HepG2 (cell line): ENCODE measurements around the gene CXCR5. TPM values are rescaled to one million over a fixed set of nuclear protein-coding genes. Genes with fewer than 3 reads are reported as not detected.
A peak's percentile ranks its signal among the peaks of the same experiment; 100 is the strongest.

Source experiments
- ADNP ChIP-seq: sonication (generic); formaldehyde crosslinking; IDR thresholded peaks from 2 replicates; pipeline ENCODE4 v1.4.0; 2020; ENCODE audit warnings: missing genetic modification reagents
- CHCHD3 ChIP-seq: sonication (generic); formaldehyde crosslinking; IDR thresholded peaks from 2 replicates; pipeline ENCODE4 v1.8.0; 2022; ENCODE audit warnings: mild to moderate bottlenecking, missing genetic modification reagents, moderate library complexity
- ELF4 ChIP-seq: sonication (generic); formaldehyde crosslinking; IDR thresholded peaks from 2 replicates; pipeline ENCODE4 v1.5.0; 2020; ENCODE audit warnings: missing genetic modification reagents, mild to moderate bottlenecking, moderate library complexity, borderline replicate concordance
- FOXA1 ChIP-seq, 2 experiments: fragments of 450-650 bp in 1 of 2; sonication (generic) in 1 of 2; formaldehyde crosslinking in 1 of 2; IDR thresholded peaks; 2 replicates each; pipeline versions ENCODE4 v1.4.0 to v1.6.1; 2016 to 2020; ENCODE audit warnings: missing genetic modification reagents in 1 of 2
- FOXP4 ChIP-seq: sonication (generic); formaldehyde crosslinking; IDR thresholded peaks from 2 replicates; pipeline ENCODE4 v1.4.0; 2020; ENCODE audit warnings: missing genetic modification reagents
- HMGXB3 ChIP-seq: sonication (generic); formaldehyde crosslinking; IDR thresholded peaks from 2 replicates; pipeline ENCODE4 v1.4.0; 2020; ENCODE audit warnings: missing genetic modification reagents, borderline replicate concordance
- HOXD1 ChIP-seq: sonication (generic); formaldehyde crosslinking; IDR thresholded peaks from 2 replicates; pipeline ENCODE4 v1.5.0; 2020; ENCODE audit warnings: missing genetic modification reagents
- ISL2 ChIP-seq: sonication (generic); formaldehyde crosslinking; IDR thresholded peaks from 2 replicates; pipeline ENCODE4 v1.5.0; 2020; ENCODE audit warnings: missing genetic modification reagents
- MAFK ChIP-seq, 2 experiments: IDR thresholded peaks in 1 of 2; conservative IDR thresholded peaks in 1 of 2; 2 replicates each; pipeline ENCODE4 v1.6.1; 2011; ENCODE audit warnings: improper control_type of control experiment in 2 of 2, low read length in 2 of 2
- NFIB ChIP-seq: sonication (generic); formaldehyde crosslinking; IDR thresholded peaks from 2 replicates; pipeline ENCODE4 v1.9.0; 2021; ENCODE audit warnings: missing genetic modification reagents, mild to moderate bottlenecking, borderline replicate concordance
- NR2F1 ChIP-seq, 2 experiments: fragments of 450-650 bp in 1 of 2; formaldehyde crosslinking in 1 of 2; IDR thresholded peaks; 2 replicates each; pipeline versions ENCODE4 v1.5.0 to v1.6.1; 2016 to 2020; ENCODE audit warnings: mild to moderate bottlenecking in 1 of 2, missing compliant biosample characterization in 1 of 2, missing genetic modification reagents in 1 of 2, moderate library complexity in 1 of 2
- PHF8 ChIP-seq: sonication (generic); formaldehyde crosslinking; IDR thresholded peaks from 2 replicates; pipeline ENCODE4 v1.5.0; 2020; ENCODE audit warnings: missing genetic modification reagents
- TEAD2 ChIP-seq: sonication (generic); formaldehyde crosslinking; IDR thresholded peaks from 2 replicates; pipeline ENCODE4 v1.9.0; 2021; ENCODE audit warnings: missing genetic modification reagents
- TMF1 ChIP-seq: sonication (generic); formaldehyde crosslinking; IDR thresholded peaks from 2 replicates; pipeline ENCODE4 v1.8.1; 2022; ENCODE audit warnings: low read depth, missing genetic modification reagents
- ZFP36L2 ChIP-seq: sonication (generic); formaldehyde crosslinking; IDR thresholded peaks from 2 replicates; pipeline ENCODE4 v1.4.0; 2020; ENCODE audit warnings: missing genetic modification reagents
- ZFP37 ChIP-seq: sonication (generic); formaldehyde crosslinking; IDR thresholded peaks from 2 replicates; pipeline ENCODE4 v1.4.0; 2020; ENCODE audit warnings: missing genetic modification reagents, borderline replicate concordance
- ZMAT5 ChIP-seq: sonication (generic); formaldehyde crosslinking; IDR thresholded peaks from 2 replicates; pipeline ENCODE4 v1.5.0; 2020; ENCODE audit warnings: mild to moderate bottlenecking, low read depth, missing genetic modification reagents, borderline replicate concordance
- ZNF280B ChIP-seq: sonication (generic); formaldehyde crosslinking; IDR thresholded peaks from 2 replicates; pipeline ENCODE4 v1.5.0; 2020; ENCODE audit warnings: missing genetic modification reagents, mild to moderate bottlenecking, borderline replicate concordance
- ZNF564 ChIP-seq: sonication (generic); formaldehyde crosslinking; IDR thresholded peaks from 2 replicates; pipeline ENCODE4 v1.8.1; 2023; ENCODE audit warnings: mild to moderate bottlenecking, missing genetic modification reagents
- polyA plus RNA-seq, 8 experiments: library from polyadenylated mRNA; depleted of rRNA in 3 of 8; stranded (reverse) in 7 of 8; unstranded in 1 of 8; fragments of >200 nt; fragmentation: Illumina TruSeq in 4 of 8; extraction: Trizol in 4 of 8; gene quantifications; 2 replicates each; pipeline versions ENCODE4 v1.2.1 to v1.2.3, GENCODE V29; 2011 to 2016; ENCODE audit warnings: low read depth in 4 of 8, missing spikeins in 1 of 8, mixed read lengths in 1 of 8; ENCODE audit not compliant: insufficient read depth in 1 of 8
- total RNA-seq, 5 experiments: library from RNA; depleted of rRNA; stranded (reverse); fragments of >200 nt; fragmentation: Illumina TruSeq; extraction: Trizol; gene quantifications; 2 replicates each; pipeline ENCODE4 v1.2.3, GENCODE V29; 2016; ENCODE audit warnings: low read depth in 1 of 5

Gene CXCR5
- total and polyA plus RNA-seq, 2 of the 13 experiments (the other 11 are each of a cell fraction or from before 2014, with no cell fraction given) = not detected

GRCh38 chr11:118921929-118922744 is 38.4 kb downstream of the CXCR5 start (continued):
- TF ChIP-seq ELF4 (CRISPR knock-in tag) = no peak
- no peak for TF ChIP-seq FOXA1 (IDR thresholded peaks at IDR 0.05)
- TF ChIP-seq FOXA1 (CRISPR knock-in tag; IDR thresholded peaks at IDR 0.05) = no peak
- TF ChIP-seq FOXP4 = peak; percentile 44
- no peak for TF ChIP-seq NR2F1 (CRISPR knock-in tag; IDR thresholded peaks at IDR 0.05)
- TF ChIP-seq TEAD2 (CRISPR knock-in tag) = no peak
- no peak for TF ChIP-seq ZFP36L2 (CRISPR knock-in tag)
- no peak for TF ChIP-seq ZMAT5
- no peak for TF ChIP-seq NFIB (CRISPR knock-in tag)
- TF ChIP-seq HOXD1 (CRISPR knock-in tag) = no peak
- no peak for TF ChIP-seq PHF8 (CRISPR knock-in tag)
- TF ChIP-seq ZNF280B (CRISPR knock-in tag) = 0 out of 2 replicates have a peak, but pooled peaks have one; percentile 27
- no peak for TF ChIP-seq MAFK (conservative IDR thresholded peaks at IDR 0.05 in 1 of 2, IDR thresholded peaks at IDR 0.05 in 1 of 2; ENCODE audit: low read length in 2 of 2)
- no peak for TF ChIP-seq ZNF564 (CRISPR knock-in tag)
- no peak; the same call in 1 of the 2 replicates for TF ChIP-seq HMGXB3 (CRISPR knock-in tag)
- no peak for TF ChIP-seq ADNP (CRISPR knock-in tag)
- no peak; the same call in 1 of the 2 replicates for TF ChIP-seq ISL2
- TF ChIP-seq TMF1 = no peak
- TF ChIP-seq ZFP37 (CRISPR knock-in tag) = no peak
- no peak for TF ChIP-seq CHCHD3 (CRISPR knock-in tag)
